K562 (cell line): ENCODE measurements around the gene RHOT1.

Experiments used
- CTCF ChIP-seq, 3 experiments: IDR thresholded peaks in 2 of 3; conservative IDR thresholded peaks in 1 of 3; 2 replicates each; pipeline ENCODE4 v1.5.1; 2011 to 2012; ENCODE audit warnings: low read length in 3 of 3, mild to moderate bottlenecking in 3 of 3, control low read depth in 2 of 3, improper control_type of control experiment in 1 of 3, inconsistent platforms in 1 of 3, low read depth in 1 of 3, mixed read lengths in 1 of 3, moderate library complexity in 1 of 3; ENCODE audit not compliant: insufficient read depth in 2 of 3
- POLR2AphosphoS5 ChIP-seq: IDR thresholded peaks from 2 replicates; pipeline ENCODE4 v1.6.1; 2011; ENCODE audit warnings: mild to moderate bottlenecking, low read depth, low read length, moderate library complexity; ENCODE audit not compliant: control insufficient read depth, insufficient read depth
- ZNF184 ChIP-seq: sonication (generic); formaldehyde crosslinking; IDR thresholded peaks from 2 replicates; pipeline ENCODE4 v1.5.0; 2020; ENCODE audit warnings: missing genetic modification reagents
- ZNF23 ChIP-seq: fragments of 250-450 bp; sonication (Bioruptor Pico); IDR thresholded peaks from 2 replicates; pipeline ENCODE4 v1.4.0; 2020; ENCODE audit warnings: mild to moderate bottlenecking
- ZNF274 ChIP-seq: IDR thresholded peaks from 2 replicates; pipeline ENCODE4 v1.6.1; 2011; ENCODE audit warnings: low read depth, mild to moderate bottlenecking, low read length, moderate library complexity, borderline replicate concordance
- ZNF512 ChIP-seq: IDR thresholded peaks from 2 replicates; pipeline ENCODE4 v1.6.1; 2016; ENCODE audit warnings: missing genetic modification characterization, missing compliant biosample characterization
- ZNF707 ChIP-seq: fragments of 250-450 bp; sonication (Bioruptor Pico); conservative IDR thresholded peaks from 2 replicates; pipeline ENCODE4 v1.8.0; 2022; ENCODE audit warnings: inconsistent platforms, mild to moderate bottlenecking, moderate library complexity
- TF ChIP-seq, protein P1 (sequence below), 2 experiments: IDR thresholded peaks; 2 replicates each; pipeline ENCODE4 v1.6.1; 2011; ENCODE audit warnings: borderline replicate concordance in 1 of 2, control low read depth in 1 of 2, low read depth in 1 of 2, low read length in 1 of 2, mild to moderate bottlenecking in 1 of 2, mixed read lengths in 1 of 2, moderate library complexity in 1 of 2; ENCODE audit not compliant: insufficient read depth in 1 of 2, insufficient read length in 1 of 2, poor library complexity in 1 of 2, severe bottlenecking in 1 of 2; ENCODE audit errors: extremely low read depth in 1 of 2
- TF ChIP-seq, protein P2 (sequence below): fragments of 450-650 bp; IDR thresholded peaks from 2 replicates; pipeline ENCODE4 v1.7.1; 2018; ENCODE audit warnings: mild to moderate bottlenecking, low read depth; ENCODE audit not compliant: partially characterized antibody
- TF ChIP-seq, protein P3 (sequence below): sonication (generic); formaldehyde crosslinking; IDR thresholded peaks from 2 replicates; pipeline ENCODE4 v1.8.0; 2022; ENCODE audit warnings: mild to moderate bottlenecking, missing genetic modification reagents

- TF ChIP-seq ZNF274 (no peak), ZNF184 (CRISPR knock-in tag) (no peak), ZNF23 (no peak), CTCF (IDR thresholded peaks at IDR 0.05 in 2 of 3, conservative IDR thresholded peaks at IDR 0.05 in 1 of 3; ENCODE audit: insufficient read depth in 2 of 3, low read depth in 1 of 3, low read length in 3 of 3) (no peak), POLR2AphosphoS5 (no peak), ZNF707 (CRISPR knock-in tag) (no peak), ZNF512 (no peak)
- TF ChIP-seq, protein P1, sequence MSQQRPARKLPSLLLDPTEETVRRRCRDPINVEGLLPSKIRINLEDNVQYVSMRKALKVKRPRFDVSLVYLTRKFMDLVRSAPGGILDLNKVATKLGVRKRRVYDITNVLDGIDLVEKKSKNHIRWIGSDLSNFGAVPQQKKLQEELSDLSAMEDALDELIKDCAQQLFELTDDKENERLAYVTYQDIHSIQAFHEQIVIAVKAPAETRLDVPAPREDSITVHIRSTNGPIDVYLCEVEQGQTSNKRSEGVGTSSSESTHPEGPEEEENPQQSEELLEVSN (IDR thresholded peaks at IDR 0.05; ENCODE audit: borderline replicate concordance in 1 of 2, extremely low read depth in 1 of 2, insufficient read depth in 1 of 2, insufficient read length in 1 of 2, low read depth in 1 of 2, low read length in 1 of 2, poor library complexity in 1 of 2, severe bottlenecking in 1 of 2): no peak
- TF ChIP-seq, protein P2, sequence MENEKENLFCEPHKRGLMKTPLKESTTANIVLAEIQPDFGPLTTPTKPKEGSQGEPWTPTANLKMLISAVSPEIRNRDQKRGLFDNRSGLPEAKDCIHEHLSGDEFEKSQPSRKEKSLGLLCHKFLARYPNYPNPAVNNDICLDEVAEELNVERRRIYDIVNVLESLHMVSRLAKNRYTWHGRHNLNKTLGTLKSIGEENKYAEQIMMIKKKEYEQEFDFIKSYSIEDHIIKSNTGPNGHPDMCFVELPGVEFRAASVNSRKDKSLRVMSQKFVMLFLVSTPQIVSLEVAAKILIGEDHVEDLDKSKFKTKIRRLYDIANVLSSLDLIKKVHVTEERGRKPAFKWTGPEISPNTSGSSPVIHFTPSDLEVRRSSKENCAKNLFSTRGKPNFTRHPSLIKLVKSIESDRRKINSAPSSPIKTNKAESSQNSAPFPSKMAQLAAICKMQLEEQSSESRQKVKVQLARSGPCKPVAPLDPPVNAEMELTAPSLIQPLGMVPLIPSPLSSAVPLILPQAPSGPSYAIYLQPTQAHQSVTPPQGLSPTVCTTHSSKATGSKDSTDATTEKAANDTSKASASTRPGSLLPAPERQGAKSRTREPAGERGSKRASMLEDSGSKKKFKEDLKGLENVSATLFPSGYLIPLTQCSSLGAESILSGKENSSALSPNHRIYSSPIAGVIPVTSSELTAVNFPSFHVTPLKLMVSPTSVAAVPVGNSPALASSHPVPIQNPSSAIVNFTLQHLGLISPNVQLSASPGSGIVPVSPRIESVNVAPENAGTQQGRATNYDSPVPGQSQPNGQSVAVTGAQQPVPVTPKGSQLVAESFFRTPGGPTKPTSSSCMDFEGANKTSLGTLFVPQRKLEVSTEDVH: no peak
- TF ChIP-seq, protein P3, sequence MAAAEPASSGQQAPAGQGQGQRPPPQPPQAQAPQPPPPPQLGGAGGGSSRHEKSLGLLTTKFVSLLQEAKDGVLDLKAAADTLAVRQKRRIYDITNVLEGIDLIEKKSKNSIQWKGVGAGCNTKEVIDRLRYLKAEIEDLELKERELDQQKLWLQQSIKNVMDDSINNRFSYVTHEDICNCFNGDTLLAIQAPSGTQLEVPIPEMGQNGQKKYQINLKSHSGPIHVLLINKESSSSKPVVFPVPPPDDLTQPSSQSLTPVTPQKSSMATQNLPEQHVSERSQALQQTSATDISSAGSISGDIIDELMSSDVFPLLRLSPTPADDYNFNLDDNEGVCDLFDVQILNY (CRISPR knock-in tag): no peak
Observed at GRCh38 chr17:32102172-32102571, 40.1 kb upstream of the RHOT1 start.
